Common myeloid progenitor, CD34-positive (primary cell): ENCODE data around the gene FIBCD1.
A peak's percentile ranks its signal among the peaks of the same experiment; 100 is the strongest.

Source experiments
- CTCF ChIA-PET: fragments of 350-600 bp; sonication (Branson Sonifier 250); formaldehyde crosslinking; loops from one replicate; lab custom pipeline; 2021; ENCODE audit warnings: antibody characterized with exemption; lab: Charles Lee
- POLR2A ChIA-PET: fragments of 350-600 bp; sonication (Branson Sonifier 250); formaldehyde crosslinking; loops from one replicate; lab custom pipeline; 2021; ENCODE audit warnings: antibody characterized with exemption; lab: Charles Lee
- DNase-seq, 3 donors: peaks; one replicate each; pipeline versions ENCODE4 v3.0.0 to v3.0.0-alpha.2; 2013
- H3K27ac ChIP-seq, 2 experiments: 1 replicate in 1 of 2; 2 replicates in 1 of 2; pipeline ENCODE4 v1.7.0; 2013; ENCODE audit warnings: inconsistent platforms in 2 of 2, low read length in 2 of 2, mild to moderate bottlenecking in 2 of 2, low read depth in 1 of 2, moderate library complexity in 1 of 2; ENCODE audit not compliant: severe bottlenecking in 2 of 2, insufficient read depth in 1 of 2, poor library complexity in 1 of 2
- H3K27me3 ChIP-seq, 5 experiments: replicated peaks in 2 of 5; 1 replicate in 3 of 5; 2 replicates in 2 of 5; pipeline versions ENCODE4 v1.6.1 to v1.7.0; 2013; ENCODE audit warnings: low read length in 4 of 5, mild to moderate bottlenecking in 2 of 5, moderate library complexity in 2 of 5, inconsistent platforms in 1 of 5; ENCODE audit not compliant: insufficient read depth in 5 of 5, control insufficient read depth in 4 of 5
- H3K36me3 ChIP-seq, 4 experiments: 1 replicate in 2 of 4; 2 replicates in 2 of 4; pipeline versions ENCODE4 v1.6.1 to v1.7.0; 2013; ENCODE audit warnings: low read length in 3 of 4, control low read depth in 1 of 4, mild to moderate bottlenecking in 1 of 4; ENCODE audit not compliant: control insufficient read depth in 4 of 4, insufficient read depth in 4 of 4
- H3K4me1 ChIP-seq, 4 experiments: 1 replicate in 3 of 4; 2 replicates in 1 of 4; pipeline versions ENCODE4 v1.6.1 to v1.7.1; 2013; ENCODE audit warnings: low read length in 3 of 4, mild to moderate bottlenecking in 3 of 4, control low read depth in 1 of 4, inconsistent platforms in 1 of 4, moderate library complexity in 1 of 4; ENCODE audit not compliant: control insufficient read depth in 4 of 4, insufficient read depth in 4 of 4; ENCODE audit errors: control extremely low read depth in 1 of 4
- H3K4me3 ChIP-seq, 7 experiments: 1 replicate in 4 of 7; 2 replicates in 3 of 7; pipeline versions ENCODE4 v1.5.1 to v1.7.0; 2013; ENCODE audit warnings: mild to moderate bottlenecking in 7 of 7, low read length in 6 of 7, moderate library complexity in 6 of 7, inconsistent platforms in 2 of 7, low read depth in 2 of 7, control low read depth in 1 of 7; ENCODE audit not compliant: insufficient read depth in 4 of 7, control insufficient read depth in 1 of 7; ENCODE audit errors: extremely low read depth in 1 of 7
- H3K9me3 ChIP-seq, 5 experiments: 1 replicate in 4 of 5; 2 replicates in 1 of 5; pipeline versions ENCODE4 v1.6.1 to v1.7.1; 2013; ENCODE audit warnings: low read length in 4 of 5, mild to moderate bottlenecking in 2 of 5, inconsistent platforms in 1 of 5, low read depth in 1 of 5, moderate library complexity in 1 of 5; ENCODE audit not compliant: control insufficient read depth in 4 of 5, insufficient read depth in 2 of 5; ENCODE audit errors: control extremely low read depth in 1 of 5
- WGBS: methylation state at CpG from one replicate; pipeline ENCODE4 v1.1.5; 2013; ENCODE audit not compliant: insufficient coverage; 5-methylcytosine and 5-hydroxymethylcytosine counted together

FIBCD1 gene

DNA sequence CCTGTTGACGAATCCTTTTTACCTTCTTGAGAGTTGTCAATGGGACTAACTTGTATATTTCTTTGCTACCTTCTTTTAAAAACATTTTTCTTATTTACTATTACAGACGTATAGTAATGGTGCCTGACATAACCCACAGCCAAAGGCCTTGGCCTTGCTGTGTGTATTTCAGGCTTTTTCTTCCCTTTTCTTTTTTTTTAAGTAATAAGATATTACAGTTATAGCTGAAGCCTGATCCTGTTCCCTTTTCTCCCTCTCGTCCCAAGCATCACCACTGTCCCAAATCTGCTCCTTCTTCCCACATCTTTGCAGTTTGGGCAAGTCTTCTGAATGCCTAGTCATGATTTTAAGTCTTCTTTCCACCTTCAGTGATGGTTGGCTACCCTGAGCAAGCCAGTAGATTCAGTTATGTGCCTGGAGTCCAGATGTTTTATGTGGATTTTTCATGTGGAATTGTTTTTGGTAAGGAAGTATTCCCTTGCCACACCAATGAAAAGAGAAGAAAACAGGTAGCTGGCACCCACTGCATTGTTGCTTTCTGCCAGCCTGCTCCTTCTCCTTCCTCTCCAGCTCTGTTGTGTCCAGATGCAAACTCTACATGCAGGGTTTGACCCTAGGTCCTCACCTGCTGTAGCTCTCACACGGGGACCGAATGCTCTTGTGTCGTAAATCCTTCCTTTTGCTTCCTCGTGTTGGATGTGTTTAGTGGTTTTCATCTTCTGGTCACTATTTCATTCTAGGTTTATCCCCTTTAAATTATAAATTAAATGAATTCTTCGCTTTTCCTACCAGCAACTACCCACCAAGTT, 77.5 kb downstream of the FIBCD1 start:
- POLR2A ChIA-PET, result no interaction called here
- WGBS, result 100% methylated on average over 2 of the region's 8 CpGs
- Histone ChIP-seq H3K4me3 (no peak overlapping the region), H3K4me1 (no peaks in the 10 kb centered on the region), H3K27ac (peak overlapping the region in 1 of 2 experiments; percentile 47), H3K36me3 (peaks cover 6 to 83% (median 29%) of the 10 kb centered on the region in 4 experiments), H3K9me3 (no peaks in the 10 kb centered on the region), H3K27me3 (no peaks in the 10 kb centered on the region)
- CTCF ChIA-PET, result interaction anchor here (0.6 to 11.0 kb wide), 15 partner anchors 10 to 168 kb away, joined by 3 to 249 read pairs (median 5); partner anchors contain the start of gene EXOSC2
- no peak for DNase-seq

DNA sequence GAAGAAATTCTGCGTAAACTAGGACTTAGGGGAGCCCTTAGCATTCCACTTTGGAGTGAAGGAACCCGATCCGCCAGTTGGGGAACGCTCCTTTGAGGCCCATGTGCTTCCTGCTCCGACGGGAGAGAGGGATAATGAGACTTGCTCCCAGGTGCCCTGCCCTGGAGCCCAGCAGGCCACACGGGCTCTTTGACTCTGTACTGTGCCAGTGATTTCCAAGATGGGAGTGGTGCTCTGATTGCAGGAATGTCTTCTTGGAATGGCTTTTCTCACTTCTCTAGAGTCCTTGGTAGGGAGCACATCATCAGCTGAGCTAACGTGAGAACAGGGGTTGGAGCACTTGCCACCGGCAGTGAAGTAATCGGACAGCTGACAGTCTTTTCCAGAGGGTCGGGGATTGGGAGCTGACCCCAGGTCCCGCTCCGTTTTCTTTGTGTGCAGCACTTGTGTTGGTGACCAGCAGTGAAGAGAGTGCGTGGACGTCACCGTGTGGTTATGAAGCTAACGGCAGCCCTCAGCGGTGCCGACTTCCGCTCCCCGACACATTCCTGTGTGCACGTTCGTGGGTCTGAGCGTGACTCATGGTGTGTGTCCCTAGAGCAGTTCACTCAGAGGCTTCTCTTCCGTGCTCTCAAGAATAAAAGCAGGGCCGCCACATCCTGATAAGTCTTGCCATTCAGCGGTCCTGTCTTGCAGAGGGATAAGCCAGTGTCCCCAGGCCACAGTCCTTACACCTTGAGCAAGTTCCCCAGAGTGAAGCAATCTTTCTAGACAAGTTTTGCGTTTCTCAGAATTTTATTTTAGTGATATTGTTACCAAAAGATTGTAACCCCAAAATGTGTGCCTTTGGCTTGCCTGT, 78.4 kb downstream of the FIBCD1 start:
- DNase-seq, result peak; percentile 17 to 78 (median 53)
- H3K27ac ChIP-seq, result peak overlapping the region in 1 of 2 experiments; percentile 47
- POLR2A ChIA-PET, result no interaction called here
- no peaks in the 10 kb centered on the region for H3K9me3 ChIP-seq
- H3K27me3 ChIP-seq, result no peaks in the 10 kb centered on the region
- CTCF ChIA-PET, result interaction anchor here (0.6 to 11.0 kb wide), 4 partner anchors 15 to 156 kb away, joined by 3 to 249 read pairs (median 52); no protein-coding TSS in a partner anchor
- H3K4me1 ChIP-seq, result no peaks in the 10 kb centered on the region
- WGBS, result 85% methylated on average over 26 of the region's 28 CpGs
- no peak overlapping the region for H3K4me3 ChIP-seq
- H3K36me3 ChIP-seq, result peaks cover 9 to 89% (median 35%) of the 10 kb centered on the region in 4 experiments

DNA sequence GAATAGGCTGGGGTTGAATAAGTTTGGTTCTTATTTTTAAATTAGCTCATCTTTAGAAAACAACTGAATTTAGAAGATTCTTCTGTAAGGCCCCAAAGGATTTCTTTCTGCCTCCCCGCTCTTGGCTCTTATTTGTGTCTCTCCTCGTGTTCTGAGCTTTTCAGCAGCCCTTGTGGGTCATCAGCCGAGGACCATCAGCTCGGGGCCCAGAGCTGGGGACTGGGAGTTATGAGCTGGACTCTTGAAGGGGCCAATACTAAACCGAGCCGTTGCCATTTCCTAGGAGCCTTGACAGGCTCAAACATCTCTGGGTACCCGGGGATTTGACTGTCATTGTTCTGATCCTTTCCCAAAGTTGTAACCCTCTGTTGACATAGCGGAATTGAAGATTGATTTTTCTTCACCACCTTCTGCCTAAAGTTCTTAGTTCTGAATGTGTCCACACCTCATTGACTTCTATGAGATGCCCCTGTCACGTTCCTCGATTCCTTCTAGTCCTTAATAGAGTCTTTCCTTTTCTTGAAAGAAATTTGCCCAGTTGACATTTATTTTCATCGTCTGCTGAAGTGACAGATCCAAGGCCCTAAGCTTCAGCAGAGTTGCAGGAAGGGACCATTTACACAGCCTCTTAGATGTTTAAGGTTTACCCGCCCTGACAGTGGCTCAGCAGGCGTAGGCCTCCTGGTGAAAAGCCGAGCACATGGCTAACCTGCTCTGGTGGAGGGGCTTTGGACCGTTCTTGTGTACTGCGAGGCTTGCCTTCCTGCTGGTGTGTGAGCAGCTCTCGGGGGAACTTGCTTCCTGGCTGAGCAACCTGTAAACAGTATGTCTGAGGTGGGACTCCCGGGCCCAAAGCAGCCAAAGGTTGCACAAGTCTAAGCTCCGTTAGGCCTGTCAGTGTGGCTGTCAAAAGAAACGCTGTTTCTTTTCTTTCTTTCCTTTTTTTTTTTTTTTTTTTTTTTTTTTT, 80.0 kb downstream of the FIBCD1 start:
- Histone ChIP-seq H3K4me3 (no peak overlapping the region), H3K27ac (no peak overlapping the region), H3K36me3 (peaks cover 18 to 91% (median 41%) of the 10 kb centered on the region in 4 experiments), H3K4me1 (no peaks in the 10 kb centered on the region), H3K27me3 (no peaks in the 10 kb centered on the region), H3K9me3 (no peaks in the 10 kb centered on the region)
- DNase-seq, result no peak
- ChIA-PET CTCF (interaction anchor here (1.2 to 2.6 kb wide), 6 partner anchors 8 to 752 kb away, joined by 3 to 21 read pairs (median 7); no protein-coding TSS in a partner anchor), POLR2A (no interaction called here)
- 95% methylated on average over 17 of the region's 20 CpGs for WGBS

DNA sequence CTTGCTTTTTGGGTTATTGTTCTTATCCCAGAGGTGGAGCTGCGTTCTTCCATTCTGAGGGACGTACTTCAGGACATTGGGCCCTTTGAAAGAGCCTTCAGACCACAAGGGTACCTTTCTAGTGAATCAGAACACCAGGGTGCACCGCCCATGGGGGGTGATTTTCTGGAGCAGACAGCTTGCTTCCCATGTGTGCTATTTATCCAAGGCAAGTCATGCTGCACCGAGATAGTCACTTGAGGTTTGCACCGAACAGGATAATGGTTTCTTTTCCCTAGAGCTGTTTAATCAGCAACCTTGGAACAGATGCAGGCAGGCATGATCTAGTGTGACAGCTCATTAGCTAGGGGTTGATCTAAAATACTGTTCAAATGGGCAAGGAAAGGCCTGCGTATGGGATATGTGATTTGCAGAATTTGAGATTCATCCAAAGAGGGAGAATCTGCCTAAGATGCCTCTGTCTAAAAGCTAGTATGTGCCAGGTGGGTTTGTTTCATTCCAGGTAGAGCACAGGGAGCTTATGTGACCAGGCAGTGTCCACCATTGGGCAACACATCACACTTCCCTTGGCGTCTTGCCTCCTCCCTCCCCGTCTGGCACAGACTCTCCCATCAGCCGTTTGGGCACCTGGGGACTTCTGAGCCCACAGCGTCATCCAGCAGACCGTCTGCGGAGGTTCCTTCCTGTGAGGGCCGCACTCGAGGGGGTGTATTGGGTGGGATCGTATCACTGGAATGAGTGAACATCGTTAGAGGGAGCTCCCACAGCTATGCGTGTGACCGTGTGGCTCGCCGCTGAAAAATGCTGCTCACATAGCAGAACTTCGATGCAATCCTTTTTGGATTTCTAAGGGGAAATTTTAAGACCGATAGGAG, 80.9 kb downstream of the FIBCD1 start:
- Histone ChIP-seq H3K36me3 (peaks cover 17 to 87% (median 41%) of the 10 kb centered on the region in 4 experiments), H3K4me1 (no peaks in the 10 kb centered on the region), H3K27me3 (no peaks in the 10 kb centered on the region), H3K9me3 (no peaks in the 10 kb centered on the region), H3K4me3 (no peak overlapping the region), H3K27ac (no peak overlapping the region)
- ChIA-PET CTCF (interaction anchor here (0.6 to 2.6 kb wide), 9 partner anchors 9 to 751 kb away, joined by 3 to 21 read pairs (median 5); no protein-coding TSS in a partner anchor), POLR2A (no interaction called here)
- DNase-seq, result no peak
- WGBS, result 96% methylated on average over 13 of the region's 22 CpGs

DNA sequence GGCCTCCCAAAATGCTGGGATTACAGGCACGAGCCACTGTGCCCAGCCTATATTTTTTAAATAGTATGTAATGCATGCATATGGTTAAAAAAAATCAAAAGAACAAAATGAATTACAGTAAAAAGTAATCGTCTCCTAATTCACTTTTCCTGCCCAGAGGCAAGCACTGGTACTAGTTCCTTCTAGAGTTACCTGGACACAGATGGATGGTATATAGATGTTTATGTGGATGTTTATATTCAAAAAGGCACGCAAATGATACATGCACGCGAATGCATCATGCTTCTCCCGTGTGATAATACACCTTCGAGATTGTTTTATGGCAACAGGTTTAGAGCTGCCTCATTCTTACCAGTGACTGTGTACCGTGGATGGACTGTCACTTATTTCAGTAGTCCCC, 82.6 kb downstream of the FIBCD1 start:
- ChIA-PET CTCF (interaction anchor here (1.1 to 1.3 kb wide), 2 partner anchors 149 to 155 kb away, joined by 3 to 4 read pairs; no protein-coding TSS in a partner anchor), POLR2A (no interaction called here)
- H3K9me3 ChIP-seq, result no peaks in the 10 kb centered on the region
- H3K27me3 ChIP-seq, result no peaks in the 10 kb centered on the region
- no peak overlapping the region for H3K27ac ChIP-seq
- DNase-seq, result no peak
- H3K4me3 ChIP-seq, result no peak overlapping the region
- peaks cover 15 to 71% (median 38%) of the 10 kb centered on the region in 4 experiments for H3K36me3 ChIP-seq
- no peaks in the 10 kb centered on the region for H3K4me1 ChIP-seq
- 89% methylated on average over 6 of the region's 8 CpGs for WGBS
